PC-3 (cell line): ENCODE data around the gene AFF2.

ENCODE experiments used
- EZH2 ChIP-seq: fragments of 300-600 bp; sonication (generic); IDR thresholded peaks from one replicate; pipeline ENCODE4 v1.6.1; 2017; ENCODE audit warnings: antibody characterized with exemption, mild to moderate bottlenecking, low read length; ENCODE audit not compliant: unreplicated experiment
- EZH2phosphoT487 ChIP-seq: fragments of 300-600 bp; sonication (generic); IDR thresholded peaks from 2 replicates; pipeline ENCODE4 v1.6.1; 2018; ENCODE audit warnings: mild to moderate bottlenecking, antibody characterized with exemption, low read length, borderline replicate concordance
- TF ChIP-seq, protein P1 (sequence below): fragments of 300-600 bp; sonication (generic); conservative IDR thresholded peaks from 2 replicates; pipeline ENCODE4 v1.5.1; 2017; ENCODE audit warnings: antibody characterized with exemption, low read depth, mild to moderate bottlenecking, low read length

DNA sequence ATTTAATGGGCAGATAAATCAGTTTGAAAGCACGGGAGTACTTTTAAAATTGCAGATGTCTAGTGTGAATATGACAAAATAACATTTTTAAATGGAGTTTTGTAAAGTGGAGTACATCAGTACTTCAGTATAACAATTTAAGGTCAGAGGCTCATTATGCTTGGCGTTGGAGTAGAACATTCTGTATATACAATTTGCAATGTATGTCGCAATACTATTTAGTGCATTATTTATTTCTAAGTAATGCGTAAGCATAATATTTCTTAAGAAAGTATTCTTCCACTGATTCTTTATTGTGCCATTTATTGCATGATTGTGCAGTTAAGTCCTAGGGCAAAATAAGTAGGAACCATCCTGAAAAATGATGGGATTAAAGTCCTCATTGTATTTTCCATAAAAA is 461.6 kb downstream of the AFF2 start:
- TF ChIP-seq, protein P1, sequence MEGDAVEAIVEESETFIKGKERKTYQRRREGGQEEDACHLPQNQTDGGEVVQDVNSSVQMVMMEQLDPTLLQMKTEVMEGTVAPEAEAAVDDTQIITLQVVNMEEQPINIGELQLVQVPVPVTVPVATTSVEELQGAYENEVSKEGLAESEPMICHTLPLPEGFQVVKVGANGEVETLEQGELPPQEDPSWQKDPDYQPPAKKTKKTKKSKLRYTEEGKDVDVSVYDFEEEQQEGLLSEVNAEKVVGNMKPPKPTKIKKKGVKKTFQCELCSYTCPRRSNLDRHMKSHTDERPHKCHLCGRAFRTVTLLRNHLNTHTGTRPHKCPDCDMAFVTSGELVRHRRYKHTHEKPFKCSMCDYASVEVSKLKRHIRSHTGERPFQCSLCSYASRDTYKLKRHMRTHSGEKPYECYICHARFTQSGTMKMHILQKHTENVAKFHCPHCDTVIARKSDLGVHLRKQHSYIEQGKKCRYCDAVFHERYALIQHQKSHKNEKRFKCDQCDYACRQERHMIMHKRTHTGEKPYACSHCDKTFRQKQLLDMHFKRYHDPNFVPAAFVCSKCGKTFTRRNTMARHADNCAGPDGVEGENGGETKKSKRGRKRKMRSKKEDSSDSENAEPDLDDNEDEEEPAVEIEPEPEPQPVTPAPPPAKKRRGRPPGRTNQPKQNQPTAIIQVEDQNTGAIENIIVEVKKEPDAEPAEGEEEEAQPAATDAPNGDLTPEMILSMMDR: no peak
- TF ChIP-seq EZH2 (no peak), EZH2phosphoT487 (no peak)
